GM23338 (cell line): ENCODE measurements around the gene CYP46A1. TPM values are rescaled to one million over a fixed set of nuclear protein-coding genes. Genes with fewer than 3 reads are reported as not detected.

Experiments used
- ATAC-seq: fragments of 200-7000 bp; cut with Tn5 transposase; 3 replicates; pipeline ENCODE4 v1.9.1; 2020
- DNase-seq: peaks from one replicate; pipeline ENCODE4 v3.0.0-alpha.2; 2015; ENCODE audit warnings: low spot score
- H2AFZ ChIP-seq: fragments of 200-600 bp; sonication (generic); 2 replicates; pipeline ENCODE4 v1.8.0; 2016; ENCODE audit warnings: antibody characterized with exemption, mild to moderate bottlenecking, moderate library complexity
- H3F3A ChIP-seq: fragments of 200-600 bp; sonication (generic); replicated peaks from 2 replicates; pipeline ENCODE4 v1.8.0; 2017; ENCODE audit warnings: antibody characterized with exemption, mixed run types, low read depth
- H3K27ac ChIP-seq: fragments of 200-600 bp; sonication (generic); 2 replicates; pipeline ENCODE4 v1.6.1; 2016; ENCODE audit warnings: low read depth
- H3K27me3 ChIP-seq: fragments of 200-600 bp; sonication (generic); 2 replicates; pipeline ENCODE4 v1.8.0; 2016; ENCODE audit warnings: mild to moderate bottlenecking, mixed run types, moderate library complexity; ENCODE audit not compliant: insufficient read depth
- H3K36me3 ChIP-seq: fragments of 200-600 bp; sonication (generic); 2 replicates; pipeline ENCODE4 v1.8.0; 2016; ENCODE audit warnings: mild to moderate bottlenecking; ENCODE audit not compliant: insufficient read depth
- H3K4me1 ChIP-seq: fragments of 200-600 bp; sonication (generic); 2 replicates; pipeline ENCODE4 v1.8.0; 2016; ENCODE audit warnings: mild to moderate bottlenecking, moderate library complexity; ENCODE audit not compliant: insufficient read depth
- H3K4me2 ChIP-seq: fragments of 200-600 bp; sonication (generic); 2 replicates; pipeline ENCODE4 v1.7.1; 2017; ENCODE audit warnings: mixed run types
- H3K4me3 ChIP-seq: fragments of 200-600 bp; sonication (generic); 2 replicates; pipeline ENCODE4 v1.6.1; 2016; ENCODE audit warnings: mixed run types
- H3K79me2 ChIP-seq: fragments of 200-600 bp; sonication (generic); replicated peaks from 2 replicates; pipeline ENCODE4 v1.8.0; 2017; ENCODE audit warnings: mild to moderate bottlenecking; ENCODE audit not compliant: insufficient read depth
- H3K9me2 ChIP-seq: fragments of 200-600 bp; sonication (generic); 2 replicates; pipeline ENCODE4 v1.8.0; 2017; ENCODE audit not compliant: insufficient read depth
- H4K20me1 ChIP-seq: fragments of 200-600 bp; sonication (generic); replicated peaks from 2 replicates; pipeline ENCODE4 v1.8.0; 2017; ENCODE audit warnings: mild to moderate bottlenecking; ENCODE audit not compliant: insufficient read depth
- H3K27ac Mint-ChIP-seq: 2 replicates; pipeline ENCODE4 v1.8.0; 2020; ENCODE audit warnings: inconsistent platforms, mild to moderate bottlenecking, moderate library complexity, mixed read lengths
- H3K27me3 Mint-ChIP-seq: 3 replicates; pipeline ENCODE4 v1.8.0; 2022; ENCODE audit warnings: low read depth, mild to moderate bottlenecking, moderate library complexity, mixed read lengths, inconsistent platforms; ENCODE audit not compliant: insufficient read depth, poor library complexity
- H3K36me3 Mint-ChIP-seq: 3 replicates; pipeline ENCODE4 v1.8.0; 2021; ENCODE audit warnings: low read depth, mild to moderate bottlenecking, inconsistent platforms, moderate library complexity, mixed read lengths
- H3K4me1 Mint-ChIP-seq: 3 replicates; pipeline ENCODE4 v1.8.0; 2020; ENCODE audit warnings: mild to moderate bottlenecking, inconsistent platforms, mixed read lengths
- H3K4me3 Mint-ChIP-seq: 3 replicates; pipeline ENCODE4 v1.8.0; 2021; ENCODE audit warnings: moderate library complexity, mild to moderate bottlenecking, inconsistent platforms, mixed read lengths
- H3K9me3 Mint-ChIP-seq: 3 replicates; pipeline ENCODE4 v1.8.0; 2020; ENCODE audit warnings: moderate library complexity, mild to moderate bottlenecking, inconsistent platforms, mixed read lengths
- CREB1 ChIP-seq: fragments of 250-450 bp; sonication (Bioruptor Pico); IDR thresholded peaks from 2 replicates; pipeline ENCODE4 v1.5.0; 2020; ENCODE audit warnings: low read depth, mild to moderate bottlenecking, moderate library complexity
- CTCF ChIP-seq, 2 experiments: fragments of 200-600 bp in 1 of 2; sonication (generic) in 1 of 2; conservative IDR thresholded peaks; 2 replicates each; pipeline versions ENCODE4 v1.5.1 to v1.6.1; 2016 to 2017; ENCODE audit warnings: antibody characterized with exemption in 2 of 2, low read depth in 2 of 2, mild to moderate bottlenecking in 2 of 2, moderate library complexity in 1 of 2
- ETS1 ChIP-seq: IDR thresholded peaks from 2 replicates; pipeline ENCODE4 v1.6.1; 2016; ENCODE audit warnings: antibody characterized with exemption
- EZH2 ChIP-seq: fragments of 200-600 bp; sonication (generic); IDR thresholded peaks from one replicate; pipeline ENCODE4 v1.8.0; 2017; ENCODE audit warnings: antibody characterized with exemption, mild to moderate bottlenecking, low read depth; ENCODE audit not compliant: unreplicated experiment
- EZH2phosphoT487 ChIP-seq: fragments of 200-600 bp; sonication (generic); IDR thresholded peaks from one replicate; pipeline ENCODE4 v1.8.1; 2018; ENCODE audit warnings: antibody characterized with exemption; ENCODE audit not compliant: unreplicated experiment
- NANOG ChIP-seq: IDR thresholded peaks from 2 replicates; pipeline ENCODE4 v1.6.1; 2016; ENCODE audit warnings: antibody characterized with exemption, borderline replicate concordance
- POLR2AphosphoS5 ChIP-seq: IDR thresholded peaks from 2 replicates; pipeline ENCODE4 v1.6.1; 2016; ENCODE audit warnings: antibody characterized with exemption, low read depth
- REST ChIP-seq: IDR thresholded peaks from one replicate; pipeline ENCODE4 v1.6.1; 2018; ENCODE audit warnings: antibody characterized with exemption; ENCODE audit not compliant: unreplicated experiment
- ZNF114 ChIP-seq: fragments of 250-450 bp; sonication (Bioruptor Pico); IDR thresholded peaks from 2 replicates; pipeline ENCODE4 v1.5.0; 2020; ENCODE audit warnings: mild to moderate bottlenecking, moderate library complexity
- ZNF462 ChIP-seq: fragments of 250-450 bp; sonication (Bioruptor Pico); IDR thresholded peaks from 2 replicates; pipeline ENCODE4 v1.5.0; 2020; ENCODE audit warnings: mild to moderate bottlenecking, moderate library complexity
- polyA plus RNA-seq: library from polyadenylated mRNA; unstranded; fragments of >200 nt; fragmentation: Nextera tagmentation; extraction: Ambion mirVana; gene quantifications from 2 replicates; pipeline ENCODE4 v1.2.1, GENCODE V29; 2016
- total RNA-seq: library from RNA; depleted of rRNA; stranded (reverse); fragments of >200 nt; shearing (Covaris generic); gene quantifications from 2 replicates; pipeline ENCODE4 v1.2.3, GENCODE V29; 2014

The CYP46A1 gene
- total and polyA plus RNA-seq, 2 experiments from 2014 or later: 0.59 to 0.66 TPM

- Histone ChIP-seq H3K79me2 (no peaks in the 10 kb centered on the region), H3K4me1 (peaks cover 37% of the 10 kb centered on the region), H3F3A (peaks cover 10% of the 10 kb centered on the region; the same call in 1 of the 2 replicates), H3K27ac (peak overlapping the region; percentile 23; the same call in 1 of the 2 replicates), H2AFZ (no peak overlapping the region), H3K9me2 (no peaks in the 10 kb centered on the region), H3K27me3 (peaks cover 23% of the 10 kb centered on the region), H3K36me3 (no peaks in the 10 kb centered on the region), H3K4me3 (peak overlapping the region; percentile 29; the same call in 1 of the 2 replicates), H4K20me1 (no peaks in the 10 kb centered on the region; the same call in 1 of the 2 replicates), H3K4me2 (peak overlapping the region; percentile 68)
- DNase-seq (peak; percentile 45), ATAC-seq (peak; percentile 2)
- 0 out of 3 replicates have a peak overlapping the region, but pooled peaks have one; percentile 2 for H3K4me3 Mint-ChIP-seq
- H3K9me3 Mint-ChIP-seq: no peaks in the 10 kb centered on the region
- H3K27me3 Mint-ChIP-seq: peaks cover 31% of the 10 kb centered on the region
- H3K36me3 Mint-ChIP-seq: peaks cover 9% of the 10 kb centered on the region; the same call in 1 of the 3 replicates
- H3K27ac Mint-ChIP-seq: peak overlapping the region; percentile 82
- no peak for TF ChIP-seq POLR2AphosphoS5
- TF ChIP-seq EZH2: no peak
- no peak for TF ChIP-seq EZH2phosphoT487
- TF ChIP-seq CREB1 (CRISPR knock-in tag): no peak
- TF ChIP-seq ZNF462 (CRISPR knock-in tag): no peak
- no peak for TF ChIP-seq NANOG
- TF ChIP-seq REST: no peak
- no peak for TF ChIP-seq ETS1
- TF ChIP-seq CTCF (conservative IDR thresholded peaks at IDR 0.05; ENCODE audit: low read depth in 2 of 2): no peak
- no peak for TF ChIP-seq ZNF114 (CRISPR knock-in tag)
- peaks cover 47% of the 10 kb centered on the region for H3K4me1 Mint-ChIP-seq
Measured at GRCh38 chr14:99663386-99664057, 20.6 kb upstream of the CYP46A1 start.
